Activated CD4-positive, alpha-beta T cell treated with anti-CD3 and anti-CD28 coated beads, Interleukin-2, amount 50 U/mL, for 4 hours (primary cell): ENCODE data around the gene BLACAT1.
A peak's percentile ranks its signal among the peaks of the same experiment; 100 is the strongest.

Source experiments
- DNase-seq, 2 experiments: peaks; one replicate each; pipeline ENCODE4 v3.0.0-alpha.2; 2020

Gene BLACAT1

DNA sequence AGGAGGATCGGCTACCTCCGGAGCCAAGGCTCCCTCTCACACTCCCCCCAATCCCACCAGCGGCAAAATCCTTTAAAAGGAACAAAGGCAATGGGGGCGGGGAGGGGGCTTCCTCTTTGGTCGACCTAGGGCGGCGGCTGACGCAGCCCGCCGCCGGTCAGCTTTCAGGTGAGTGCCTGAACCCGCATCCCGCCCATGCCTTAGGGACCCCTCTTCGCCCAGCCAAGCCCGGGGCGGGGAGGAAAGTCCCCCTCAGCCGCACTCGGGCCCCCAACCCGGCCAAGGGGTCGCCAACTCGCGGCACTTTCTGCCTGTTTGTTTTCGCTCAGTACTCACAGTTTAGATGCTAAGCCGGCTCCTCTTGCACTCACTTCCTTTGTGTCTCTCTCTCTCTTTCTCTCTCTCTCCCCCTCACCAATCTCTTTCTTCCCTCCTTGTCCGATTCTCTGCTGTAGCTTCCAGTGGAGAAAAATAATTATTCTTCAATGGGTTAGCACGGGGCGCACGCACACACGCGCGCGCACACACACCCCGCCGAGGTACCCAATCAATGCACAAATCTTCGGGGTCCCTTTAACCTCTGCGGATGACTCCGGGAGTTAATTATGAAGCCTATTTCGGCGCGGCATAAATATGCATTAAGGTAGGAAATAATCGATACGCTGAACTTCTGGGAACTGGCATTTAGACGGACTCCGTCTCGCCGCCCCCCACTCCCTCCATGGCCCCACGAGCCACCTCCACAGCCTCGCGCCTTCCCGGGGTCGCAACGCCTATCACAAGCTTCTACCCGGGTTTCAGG is at the start of gene BLACAT1:
Gene BLACAT1, minus strand, starts transcription at position 465 of the 802 bp plus-strand sequence.
- no peak for DNase-seq

DNA sequence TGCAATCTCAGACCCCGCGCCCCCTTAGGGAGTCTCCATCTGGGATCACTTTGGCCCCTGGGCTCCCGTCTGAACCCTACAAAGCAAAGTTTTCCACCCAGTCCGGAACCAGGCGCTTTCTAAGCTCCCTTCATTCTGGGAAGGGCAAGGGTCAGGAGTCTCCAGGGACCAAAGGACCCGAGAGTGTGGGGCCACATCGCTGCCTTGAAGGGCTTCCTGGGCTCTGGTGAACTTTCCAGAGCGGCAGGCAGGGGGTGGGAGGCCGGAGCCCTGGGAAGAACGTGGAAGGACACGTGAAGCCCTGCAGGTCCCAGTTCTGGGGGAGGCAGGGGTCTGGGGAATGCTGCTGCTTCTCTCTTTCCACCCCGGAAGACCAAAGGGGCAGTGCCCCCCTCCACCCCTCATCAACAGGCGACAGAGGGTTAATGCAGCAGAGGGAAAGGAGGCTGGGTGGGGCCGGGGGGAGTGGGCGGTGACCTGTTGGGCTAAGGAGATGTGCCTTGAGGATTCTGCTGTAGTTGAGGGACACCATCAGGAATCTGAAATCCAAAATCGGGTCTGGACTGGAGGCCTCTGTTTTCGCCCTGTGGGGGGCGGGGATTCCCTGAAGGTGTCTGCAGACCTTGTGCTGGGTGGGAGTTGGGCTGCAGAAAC is 49.4 kb upstream of the BLACAT1 start:
- DNase-seq: no peak

DNA sequence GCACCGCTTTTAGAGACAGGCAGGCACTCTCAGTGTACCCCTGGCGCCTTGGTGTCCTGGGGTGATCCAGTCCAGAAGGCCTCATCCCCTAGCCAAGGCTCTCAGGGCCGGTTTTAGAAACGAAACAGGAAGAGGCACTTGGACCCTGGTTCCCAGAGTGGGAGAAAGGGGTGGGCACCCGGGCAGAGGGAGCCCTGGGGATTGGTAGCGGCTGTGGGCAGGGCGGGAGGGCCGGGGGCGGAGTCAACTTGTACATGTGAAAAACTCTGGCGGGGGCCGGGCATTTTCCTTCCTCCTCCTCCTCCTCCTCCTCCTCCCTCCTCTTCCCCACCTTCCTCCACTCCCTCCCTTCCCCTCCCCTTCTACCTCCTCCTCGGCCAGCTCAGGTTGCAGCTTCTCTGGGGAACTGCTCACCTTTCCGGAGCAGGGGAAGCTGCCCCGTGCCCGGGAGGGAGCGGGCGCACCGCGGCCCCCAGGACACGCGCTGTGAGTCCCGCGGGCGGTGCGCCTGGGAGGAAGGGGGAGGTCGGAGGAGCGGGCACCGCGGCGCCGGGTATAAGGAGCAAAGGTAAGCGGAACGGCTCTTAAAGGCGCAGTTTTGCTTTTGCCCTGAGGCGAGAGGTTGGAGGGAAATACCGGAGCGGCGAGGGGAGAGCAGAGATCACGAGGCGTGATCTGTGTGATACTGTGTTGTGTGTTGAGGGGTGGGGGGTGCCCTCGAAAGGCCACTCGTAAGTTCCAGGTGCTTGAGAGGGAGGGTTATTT is 48.6 kb upstream of the BLACAT1 start, which contains the start of gene CDK18:
Gene CDK18, plus strand, starts transcription at position 359 of the 765 bp plus-strand sequence. CDS start 18,499 bp downstream, outside the sequence.
- DNase-seq: peak; percentile 37 to 44

DNA sequence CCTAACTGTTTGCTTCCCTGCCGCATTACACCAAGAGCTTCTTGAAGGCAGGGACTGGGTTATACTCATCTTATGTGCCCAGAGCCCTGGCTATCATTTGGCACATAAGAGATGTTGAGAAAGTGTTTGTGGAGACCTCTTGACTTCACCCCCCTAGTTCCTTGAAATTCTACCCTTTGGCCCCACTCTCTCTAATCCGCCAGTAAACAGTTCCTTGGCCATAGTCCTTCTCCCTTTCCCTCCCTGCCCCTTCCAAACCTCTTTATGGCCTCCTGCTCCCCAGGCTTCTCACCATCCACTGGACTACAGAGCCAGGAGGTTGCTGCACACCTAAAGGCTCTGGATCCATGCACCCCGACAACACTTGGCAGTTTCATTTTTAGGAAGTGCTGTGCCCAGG is 47.1 kb upstream of the BLACAT1 start:
- DNase-seq: no peak

DNA sequence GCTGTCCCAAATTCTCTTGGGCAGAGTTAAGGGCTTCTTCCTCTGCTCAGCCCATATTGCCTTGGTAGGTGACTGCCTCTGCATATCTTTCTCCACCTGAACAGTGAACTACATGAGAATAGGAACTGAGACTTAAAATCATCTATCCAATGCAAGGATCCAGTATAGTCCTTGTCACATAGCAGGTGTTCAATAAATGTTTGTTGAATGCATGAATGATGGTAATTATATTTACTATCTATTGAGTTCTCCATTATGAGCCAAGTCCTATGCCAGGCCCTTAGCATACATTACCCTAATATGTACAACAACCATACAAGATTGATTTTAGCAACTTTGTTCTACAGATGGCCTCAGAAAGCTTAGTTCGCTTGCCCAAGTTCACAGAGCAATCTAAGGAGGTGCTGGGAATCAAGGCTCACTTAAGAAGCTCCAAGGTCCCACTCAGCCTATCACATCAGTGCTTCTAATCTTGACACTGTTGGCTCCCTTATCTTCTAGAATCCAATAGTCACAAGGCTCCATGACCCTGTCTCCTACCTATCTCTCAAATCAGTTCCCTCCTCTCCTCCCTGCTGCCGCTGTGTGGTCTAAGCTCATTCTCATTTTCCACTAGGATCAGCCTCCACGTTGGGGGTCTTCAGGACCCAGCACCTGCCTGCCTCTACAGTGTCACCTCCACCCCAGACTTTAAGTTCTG is 46.4 kb upstream of the BLACAT1 start:
- DNase-seq: no peak

DNA sequence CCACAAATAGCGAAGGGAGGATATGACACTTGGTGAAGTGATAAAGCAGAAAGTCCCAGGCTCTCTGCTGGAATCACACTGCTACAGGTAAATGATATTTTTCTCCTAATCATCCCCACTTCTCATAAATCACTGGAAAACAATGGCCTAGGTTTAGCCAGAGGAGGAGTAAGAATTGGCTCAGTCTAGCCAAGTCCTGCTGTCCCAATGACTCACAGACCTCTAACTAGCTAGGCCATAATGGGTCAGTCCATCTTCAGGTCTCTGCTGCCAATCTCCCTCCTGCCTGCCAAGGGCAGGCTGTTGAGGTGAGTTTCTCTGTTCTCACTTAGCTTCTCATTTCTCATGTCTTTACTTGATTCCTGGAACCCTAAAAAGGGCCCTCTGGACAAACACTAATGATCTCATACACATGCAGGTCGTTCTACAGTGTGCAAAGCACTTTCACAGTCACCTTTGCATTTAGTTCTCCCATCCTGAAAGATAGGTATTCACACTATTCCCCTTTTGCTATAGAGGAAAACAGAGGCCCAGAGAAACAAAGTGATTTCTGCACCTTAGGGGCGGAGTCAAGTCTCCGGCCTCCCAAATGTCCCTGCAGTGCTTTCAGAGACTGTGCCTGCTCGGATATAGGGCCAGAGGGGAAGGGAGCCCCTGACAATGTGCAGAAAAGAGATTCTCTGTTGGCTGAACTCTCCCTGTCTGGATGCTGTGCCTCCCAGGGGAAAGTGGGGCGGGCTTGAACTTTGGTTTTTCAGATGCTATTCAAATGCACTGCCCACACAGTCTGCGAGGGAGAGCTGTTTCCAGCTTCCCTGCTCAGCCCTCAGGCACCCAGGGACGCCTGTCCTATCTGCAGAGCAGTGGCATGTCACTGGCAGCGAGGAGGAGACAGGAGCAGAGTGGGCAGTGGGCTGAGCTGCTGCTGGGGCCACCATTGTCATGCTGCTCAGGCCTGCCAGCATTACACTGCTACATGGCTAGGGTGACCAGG is 44.7 kb upstream of the BLACAT1 start:
- DNase-seq: no peak

DNA sequence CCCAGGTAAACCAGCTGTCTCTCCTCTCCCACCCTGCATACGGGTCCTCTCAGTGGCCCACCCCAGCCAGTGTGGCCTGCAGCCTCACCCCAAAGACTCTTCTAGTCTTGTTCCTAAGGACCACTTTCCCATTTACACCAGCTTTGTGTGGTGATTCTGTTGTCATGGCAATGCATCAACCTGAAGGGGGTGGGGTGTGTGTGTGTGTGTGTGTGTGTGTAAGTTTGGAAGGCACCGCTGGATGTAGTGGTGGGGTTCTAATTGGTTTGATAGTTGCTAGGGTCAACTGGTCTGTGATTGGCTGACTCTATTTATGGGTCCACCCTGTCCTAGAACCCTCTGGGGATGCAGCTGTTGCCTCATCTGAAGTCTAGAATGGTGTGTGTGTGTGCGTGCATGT is 43.9 kb upstream of the BLACAT1 start:
- no peak for DNase-seq

DNA sequence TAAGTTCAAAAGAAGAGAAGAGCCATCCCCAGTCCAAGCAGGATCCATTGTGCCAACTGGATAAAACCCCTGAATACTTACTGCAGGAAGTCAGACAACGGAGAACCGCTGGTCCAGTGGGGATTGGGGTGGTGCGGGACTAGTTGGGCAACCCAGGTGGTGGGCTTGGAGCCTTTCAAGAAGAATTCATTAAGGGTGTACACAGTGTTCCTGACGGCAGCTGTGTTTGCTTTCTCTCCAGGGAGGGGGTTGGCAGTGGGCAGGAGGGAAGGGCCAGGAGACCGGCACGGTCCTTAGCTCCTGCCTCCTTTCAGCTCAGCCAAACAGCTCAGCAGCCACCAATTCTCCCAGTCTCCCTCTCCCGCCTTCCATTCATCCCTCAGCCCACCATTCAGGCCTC is 41.5 kb upstream of the BLACAT1 start:
- DNase-seq: no peak

DNA sequence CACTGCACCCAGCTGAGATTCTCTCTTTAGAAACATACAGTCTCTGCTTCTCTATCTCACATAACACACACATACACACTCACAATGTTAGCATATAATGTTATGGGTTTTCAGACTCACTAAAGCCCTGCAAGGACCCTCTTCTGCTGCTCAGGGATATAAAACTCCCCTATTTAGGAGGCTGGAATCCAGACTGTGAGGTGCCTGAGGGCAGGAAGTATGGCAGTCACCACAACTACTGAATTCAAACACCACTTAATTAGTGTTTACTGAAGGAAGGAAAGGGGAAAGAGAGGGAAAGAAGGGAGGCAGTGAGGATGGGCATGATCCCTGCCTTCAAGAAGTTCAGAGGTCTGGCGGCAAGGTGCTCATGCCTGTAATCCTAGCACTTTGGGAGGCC is 40.8 kb upstream of the BLACAT1 start:
- DNase-seq: no peak

DNA sequence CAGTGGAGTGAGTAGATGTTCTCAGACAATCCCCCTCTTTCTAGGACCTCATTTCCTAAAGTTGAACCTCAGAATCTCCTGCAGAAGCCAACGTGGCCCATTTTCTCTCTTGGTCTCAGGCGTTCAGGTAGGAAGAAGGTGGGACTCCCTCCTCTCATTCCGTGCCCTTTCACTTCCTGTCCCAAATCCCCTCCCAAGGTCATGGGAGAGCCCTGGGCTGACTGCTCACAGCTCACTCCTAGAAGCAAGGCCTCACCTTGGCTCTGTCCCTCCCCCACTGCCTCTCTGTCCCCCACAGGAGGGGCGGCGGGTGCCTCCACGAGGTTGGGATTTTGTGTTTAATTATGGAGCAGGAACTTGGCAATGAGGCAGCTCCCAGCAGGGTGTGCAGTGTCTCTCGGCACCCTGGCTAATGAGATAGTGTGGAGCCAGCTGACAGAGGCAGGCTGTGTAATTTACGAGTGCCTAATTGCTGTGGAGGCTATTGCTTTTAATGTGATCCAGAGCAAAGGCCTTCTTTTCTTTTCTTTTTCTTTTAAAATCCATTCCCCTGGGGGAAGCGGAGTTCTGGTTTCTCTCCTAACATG is 39.5 kb upstream of the BLACAT1 start:
- no peak for DNase-seq

DNA sequence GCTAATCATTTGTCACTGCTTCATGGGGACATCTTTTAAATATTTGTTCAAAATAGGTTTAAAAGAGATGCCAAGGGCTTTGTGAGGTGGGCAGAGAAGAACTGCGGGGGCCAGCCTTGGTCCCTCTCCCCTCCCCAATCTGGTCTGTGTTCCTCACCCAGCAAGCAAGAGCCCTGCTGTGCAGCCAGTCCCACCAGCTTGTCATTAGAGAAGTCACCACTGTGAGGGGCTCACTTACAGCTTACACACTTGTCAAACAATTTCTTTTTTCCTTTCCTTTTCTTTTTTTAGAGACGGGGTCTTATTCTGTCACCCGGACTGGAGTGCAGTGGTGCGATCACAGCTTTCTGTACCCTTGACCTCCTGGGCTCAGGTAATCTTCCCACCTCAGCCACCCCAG is 38.3 kb upstream of the BLACAT1 start:
- no peak for DNase-seq

DNA sequence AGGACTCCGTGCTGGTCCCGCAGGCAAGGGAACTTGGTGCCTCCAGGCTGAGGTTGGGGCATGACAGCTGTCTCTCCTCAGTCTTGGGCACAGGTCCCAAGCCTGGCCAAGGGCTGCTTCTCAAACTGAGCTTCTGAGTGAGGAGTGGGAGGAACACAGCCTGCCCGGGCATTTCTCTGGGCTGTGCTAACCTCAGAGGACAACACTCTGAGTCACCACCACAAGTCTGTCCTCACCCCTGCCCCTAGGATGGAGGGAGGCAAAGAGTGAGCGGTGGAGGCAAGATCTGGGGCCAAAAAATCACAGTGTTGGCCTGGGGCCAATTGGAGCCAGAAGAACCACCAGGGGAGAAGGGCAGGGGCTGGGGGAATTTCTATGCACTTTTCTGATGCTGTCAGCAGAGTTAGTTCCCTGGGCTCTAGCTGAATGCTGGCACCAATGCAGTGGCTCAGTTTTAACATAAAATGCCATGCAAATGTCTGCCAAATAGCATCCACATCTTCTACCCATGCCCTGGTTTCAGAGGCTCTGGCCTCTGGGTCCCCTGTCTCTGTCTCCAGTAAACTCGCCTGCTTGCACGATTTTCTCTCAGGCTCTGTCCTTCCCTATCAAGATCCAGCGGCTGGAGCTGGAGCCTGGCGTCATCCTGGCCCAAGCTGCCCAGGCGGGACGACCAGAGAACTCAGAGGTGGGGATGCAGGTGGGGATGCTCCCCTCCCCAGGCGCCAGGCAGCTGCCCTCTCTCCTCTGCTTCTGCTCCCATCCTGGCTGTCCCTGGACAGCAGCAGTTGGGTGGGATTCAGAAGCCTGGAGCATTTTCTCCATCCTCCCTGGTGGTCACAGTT is 37.6 kb upstream of the BLACAT1 start:
- DNase-seq: no peak

DNA sequence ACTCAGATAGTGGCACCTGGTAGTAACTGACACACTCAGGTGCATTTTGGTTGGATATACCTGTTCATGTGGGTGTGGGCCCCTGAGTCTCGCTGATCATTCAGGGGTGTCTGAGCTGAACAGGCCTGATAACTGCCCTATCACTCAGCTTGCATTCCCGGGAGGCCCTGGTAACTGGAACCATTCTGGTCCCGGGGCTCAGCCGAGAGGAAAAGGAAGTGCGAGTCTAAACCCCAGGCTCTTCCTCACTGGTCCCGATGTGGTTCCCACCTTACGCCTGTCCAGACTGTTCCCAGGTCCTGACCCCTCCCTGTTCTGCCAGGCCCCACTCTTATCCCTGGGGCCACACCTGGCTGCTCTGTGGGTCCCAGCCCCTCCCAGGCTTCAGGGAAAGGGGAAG is 36.9 kb upstream of the BLACAT1 start:
- no peak for DNase-seq

DNA sequence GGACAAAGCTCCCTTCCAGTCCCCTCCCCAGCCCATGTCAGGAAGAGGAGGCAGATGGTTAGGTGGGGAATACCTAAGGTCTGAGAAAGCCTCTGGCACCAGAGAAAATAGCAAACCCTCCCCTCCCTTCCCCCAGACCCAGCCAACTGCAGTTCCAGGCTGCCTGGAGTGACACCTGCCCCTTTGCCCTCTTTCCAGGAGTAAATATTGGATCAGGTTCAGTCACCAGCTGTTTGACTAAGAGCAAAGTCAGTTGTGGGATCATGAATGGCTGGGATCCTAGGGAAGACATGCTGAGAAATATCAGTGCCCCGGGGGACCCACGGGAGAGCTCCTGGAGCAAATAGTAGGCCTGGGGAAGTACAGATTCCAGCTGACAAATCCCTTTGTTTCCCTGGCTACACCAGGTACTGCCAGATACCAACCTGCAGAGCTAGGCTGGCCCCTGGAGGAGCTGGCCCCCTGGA is 36.4 kb upstream of the BLACAT1 start:
- DNase-seq: no peak

DNA sequence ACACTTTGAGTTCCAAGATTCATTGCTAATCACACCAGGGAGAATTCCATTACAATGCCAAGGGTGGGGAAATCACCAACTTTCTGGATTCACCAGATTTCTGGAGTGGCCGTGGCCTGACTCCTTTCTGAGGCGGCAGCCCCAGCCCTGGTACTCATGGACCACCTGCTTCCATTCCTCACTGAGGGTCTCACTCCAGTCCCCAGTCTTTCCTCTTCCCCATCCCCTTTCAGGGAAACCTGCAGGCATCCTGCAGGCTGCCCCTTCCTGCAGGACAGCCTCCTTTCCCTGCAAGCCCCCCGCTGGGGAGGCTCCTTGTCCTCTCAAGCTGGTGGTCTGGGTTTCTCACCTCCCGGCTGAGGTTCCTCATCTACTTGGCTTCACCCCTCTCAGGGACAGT is 35.9 kb upstream of the BLACAT1 start:
- DNase-seq: no peak

DNA sequence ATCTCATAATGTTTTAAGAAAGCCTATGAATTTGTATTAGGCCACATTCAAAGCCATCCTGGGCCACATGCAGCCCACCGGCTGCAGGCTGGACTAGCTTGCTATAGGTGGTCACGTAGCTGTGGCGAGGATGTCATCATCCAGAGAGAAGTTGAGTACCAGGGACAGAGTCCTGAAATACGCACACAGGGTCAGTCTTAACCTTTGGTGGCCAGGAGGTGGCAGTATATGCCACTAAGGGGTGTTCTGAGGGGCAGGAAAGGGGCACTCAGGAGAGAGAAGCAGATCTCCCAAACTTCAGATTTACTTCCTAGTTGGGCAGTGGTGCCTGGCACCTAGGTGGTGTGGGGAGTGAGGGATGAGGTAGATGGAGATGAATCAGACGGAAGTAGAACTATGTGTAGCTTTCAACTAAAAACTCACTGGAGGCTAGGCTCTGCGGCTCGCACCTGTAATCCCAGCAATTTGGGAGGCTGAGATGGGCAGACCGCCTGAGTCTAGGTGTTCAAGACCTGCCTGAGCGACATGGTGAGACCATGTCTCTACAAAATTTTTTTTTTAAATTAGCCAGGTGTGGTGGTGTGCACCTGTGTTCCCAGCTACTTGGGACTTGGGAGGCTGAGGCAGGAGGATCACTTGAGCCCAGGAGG is 32.4 kb upstream of the BLACAT1 start:
- peak in 1 of 2 experiments; percentile 24 for DNase-seq

DNA sequence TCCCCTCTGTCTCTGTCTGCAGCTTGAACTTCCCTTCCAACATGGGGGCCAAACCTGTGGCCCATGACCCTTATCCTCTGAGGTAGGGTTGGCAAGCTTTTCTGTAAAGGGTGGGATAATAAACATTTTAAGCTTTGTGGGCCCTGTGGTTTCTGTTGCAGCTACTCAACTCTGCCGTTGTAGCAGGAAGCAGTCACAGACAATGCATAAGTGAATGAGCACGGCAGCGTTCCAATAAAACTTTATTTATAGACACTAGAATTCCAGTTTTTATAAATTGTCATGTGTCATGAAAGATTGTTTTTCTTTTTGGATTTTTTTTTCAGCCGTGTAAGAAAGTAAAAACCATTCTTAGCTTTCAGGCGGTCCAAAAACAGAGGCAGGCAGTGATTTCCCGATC is 30.4 kb upstream of the BLACAT1 start:
- DNase-seq: no peak

DNA sequence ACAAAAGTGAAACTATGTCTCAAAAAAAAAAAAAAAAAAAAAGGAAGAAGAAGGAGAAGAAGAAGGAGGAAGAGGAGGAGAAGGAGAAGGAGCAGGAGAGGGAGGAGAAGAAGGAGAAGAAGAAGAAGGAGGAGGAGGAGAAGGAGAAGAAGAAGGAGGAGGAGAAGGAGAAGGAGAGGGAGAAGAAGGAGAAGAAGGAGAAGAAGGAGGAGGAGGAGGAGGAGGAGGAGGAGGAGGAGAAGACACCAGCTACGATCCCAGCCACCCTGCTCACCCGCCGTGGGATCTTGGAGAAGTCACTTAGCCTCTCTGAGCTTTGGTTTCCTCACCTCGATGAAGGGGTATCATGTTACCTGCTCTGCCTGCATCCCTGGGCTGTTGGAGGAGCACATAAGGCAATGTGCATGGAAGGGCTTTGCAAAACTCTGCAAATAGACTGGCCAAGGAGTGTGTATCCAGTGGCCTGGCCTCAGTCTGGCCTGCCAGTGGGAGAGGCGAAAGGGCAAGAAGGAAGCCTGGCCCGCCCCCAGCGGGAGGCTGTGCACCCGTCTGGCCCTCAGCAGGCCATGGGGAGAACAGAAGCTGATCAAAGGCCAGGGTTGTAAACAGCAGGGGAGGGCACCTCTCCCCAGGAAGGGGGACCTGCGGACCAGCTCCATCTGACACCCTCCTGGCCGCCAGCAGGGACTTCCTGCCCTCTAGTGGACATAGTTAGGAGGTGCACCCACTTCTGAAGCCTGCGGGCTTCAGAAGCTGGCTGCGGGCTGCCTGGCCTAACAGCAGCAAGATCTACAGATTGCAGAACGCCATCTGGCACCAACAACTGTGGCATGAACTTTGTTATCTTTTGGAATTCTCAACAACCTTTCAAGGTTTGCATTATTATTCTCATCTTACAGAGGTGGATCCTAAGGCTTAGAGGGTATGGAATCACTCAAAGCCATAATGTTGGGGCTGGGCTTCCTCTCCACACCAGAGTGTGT is 29.4 kb upstream of the BLACAT1 start:
- peak; percentile 49 to 51 for DNase-seq
